Naive thymus-derived CD4-positive, alpha-beta T cell (primary cell): ENCODE data around the gene PFDN6. TPM values are rescaled to one million over a fixed set of nuclear protein-coding genes. Genes with fewer than 3 reads are reported as not detected.

Source experiments
- ATAC-seq: fragments of 150-1000 bp; cut with Tn5 transposase; 2 replicates; pipeline ENCODE4 v1.10.0; 2021; ENCODE audit warnings: mild to moderate bottlenecking, moderate library complexity
- CTCF ChIA-PET: fragments of 350-600 bp; sonication (Branson Sonifier 250); formaldehyde crosslinking; loops from one replicate; lab custom pipeline; 2021; ENCODE audit warnings: antibody characterized with exemption; lab: Charles Lee
- POLR2A ChIA-PET: fragments of 350-600 bp; sonication (Branson Sonifier 250); formaldehyde crosslinking; loops from one replicate; lab custom pipeline; 2021; ENCODE audit warnings: antibody characterized with exemption, inconsistent platforms; lab: Charles Lee
- DNase-seq, 9 donors: peaks; one replicate each; pipeline versions ENCODE4 v3.0.0 to v3.0.0-alpha.2; 2020 to 2022; ENCODE audit warnings: mixed read lengths in 1 of 9
- H3K27ac ChIP-seq: one replicate; pipeline ENCODE4 v1.7.0; 2013; ENCODE audit warnings: mild to moderate bottlenecking, low read depth, low read length, moderate library complexity
- H3K27me3 ChIP-seq, 2 donors: one replicate each; pipeline ENCODE4 v1.7.0; 2013; ENCODE audit warnings: low read length in 2 of 2, mild to moderate bottlenecking in 2 of 2, moderate library complexity in 2 of 2; ENCODE audit not compliant: control insufficient read depth in 2 of 2, insufficient read depth in 2 of 2
- H3K36me3 ChIP-seq, 3 experiments: 1 replicate in 2 of 3; 2 replicates in 1 of 3; pipeline ENCODE4 v1.7.0; 2013; ENCODE audit warnings: low read length in 3 of 3, mild to moderate bottlenecking in 3 of 3, moderate library complexity in 1 of 3; ENCODE audit not compliant: insufficient read depth in 3 of 3, control insufficient read depth in 2 of 3
- H3K4me1 ChIP-seq, 2 donors: one replicate each; pipeline ENCODE4 v1.7.0; 2013; ENCODE audit warnings: low read length in 2 of 2, mild to moderate bottlenecking in 2 of 2, moderate library complexity in 1 of 2; ENCODE audit not compliant: control insufficient read depth in 2 of 2, insufficient read depth in 2 of 2
- H3K4me3 ChIP-seq: 2 replicates; pipeline ENCODE4 v1.7.0; 2013; ENCODE audit warnings: mild to moderate bottlenecking, low read length
- H3K9me3 ChIP-seq, 3 experiments: 1 replicate in 2 of 3; 2 replicates in 1 of 3; pipeline ENCODE4 v1.7.0; 2013; ENCODE audit warnings: low read length in 3 of 3; ENCODE audit not compliant: control insufficient read depth in 2 of 3
- H3K27ac Mint-ChIP-seq, 9 donors: one replicate each; pipeline ENCODE4 v1.8.0; 2020 to 2022; ENCODE audit warnings: mixed read lengths in 9 of 9, mild to moderate bottlenecking in 8 of 9, moderate library complexity in 5 of 9, inconsistent platforms in 2 of 9
- H3K27me3 Mint-ChIP-seq, 5 donors: one replicate each; pipeline ENCODE4 v1.8.0; 2021 to 2022; ENCODE audit warnings: mixed read lengths in 5 of 5, mild to moderate bottlenecking in 1 of 5
- H3K36me3 Mint-ChIP-seq, 5 donors: one replicate each; pipeline ENCODE4 v1.8.0; 2020 to 2022; ENCODE audit warnings: mixed read lengths in 5 of 5, mild to moderate bottlenecking in 3 of 5, inconsistent platforms in 1 of 5
- H3K4me1 Mint-ChIP-seq, 7 donors: one replicate each; pipeline ENCODE4 v1.8.0; 2020 to 2022; ENCODE audit warnings: mixed read lengths in 7 of 7, mild to moderate bottlenecking in 3 of 7, inconsistent platforms in 1 of 7
- H3K4me3 Mint-ChIP-seq, 10 donors: one replicate each; pipeline ENCODE4 v1.8.0; 2020 to 2022; ENCODE audit warnings: mild to moderate bottlenecking in 10 of 10, mixed read lengths in 10 of 10, moderate library complexity in 6 of 10, inconsistent platforms in 2 of 10
- H3K9me3 Mint-ChIP-seq, 11 donors: one replicate each; pipeline ENCODE4 v1.8.0; 2020 to 2022; ENCODE audit warnings: mixed read lengths in 11 of 11, mild to moderate bottlenecking in 4 of 11, inconsistent platforms in 1 of 11, moderate library complexity in 1 of 11
- intact Hi-C, 2 donors: fragments of 100-400 bp; cut with micrococcal nuclease; formaldehyde crosslinking; loops; one replicate each; pipeline ENCODE4 v1.15.1; 2023
- microRNA-seq: library from miRNA; unstranded; fragments of <30 nt; microRNA quantifications from one replicate; pipeline ENCODE4 v1.2.0, GENCODE V29; 2022; ENCODE audit warnings: borderline microRNAs expressed
- polyA plus RNA-seq, 2 donors: library from polyadenylated mRNA; unstranded; fragments of 300-500 nt; fragmentation: Illumina TruSeq; gene quantifications; one replicate each; pipeline ENCODE4 v1.2.3, GENCODE V29; 2021
- total RNA-seq, 6 experiments: library from RNA in 5 of 6; stranded (reverse) in 5 of 6; gene quantifications; 1 replicate in 5 of 6; 2 replicates in 1 of 6; pipeline ENCODE4 v1.2.3 and lab custom pipeline; 2021 to 2026

Gene PFDN6
- total and polyA plus RNA-seq, 7 experiments from 2014 or later, result 14.6 to 73.2 (median 35.5) TPM

DNA sequence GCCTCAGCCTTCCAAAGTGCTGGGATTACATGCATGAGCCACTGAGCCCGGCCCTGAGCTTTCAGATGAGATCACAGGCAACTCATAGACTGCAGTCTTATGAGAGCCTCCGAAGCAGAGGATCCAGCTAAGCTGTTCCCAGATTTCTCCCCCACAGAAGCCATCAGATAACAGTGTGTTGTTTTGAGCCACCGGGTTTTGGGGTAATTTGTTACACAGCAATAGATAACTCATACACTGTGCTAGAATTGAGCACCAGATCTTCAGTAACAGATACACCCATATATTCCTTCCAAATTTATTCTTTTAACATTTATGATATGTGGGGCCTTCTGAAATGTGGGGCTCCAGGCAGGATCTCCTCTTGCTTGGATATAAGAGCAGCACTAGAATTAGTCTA lies 47.1 kb downstream of the PFDN6 start:
- Histone ChIP-seq H3K4me1 (no peaks in the 10 kb centered on the region), H3K36me3 (no peaks in the 10 kb centered on the region), H3K4me3 (no peak overlapping the region), H3K27me3 (no peaks in the 10 kb centered on the region), H3K27ac (no peak overlapping the region), H3K9me3 (no peaks in the 10 kb centered on the region)
- Mint-ChIP-seq H3K9me3 (no peaks in the 10 kb centered on the region), H3K27me3 (peaks cover 0 to 1% (median 0%) of the 10 kb centered on the region in 5 donors), H3K27ac (peak overlapping the region in 1 of 9 donors; percentile 54), H3K4me3 (no peak overlapping the region), H3K4me1 (peaks cover 7 to 36% (median 16%) of the 10 kb centered on the region in 7 donors), H3K36me3 (peaks cover 0 to 2% (median 0%) of the 10 kb centered on the region in 5 donors)
- intact Hi-C loops, result no loop called here
- CTCF ChIA-PET, result no interaction called here
- POLR2A ChIA-PET, result interaction anchor here (0.9 to 1.1 kb wide), 3 partner anchors 18 to 65 kb away, joined by 3 to 4 read pairs (median 4); partner anchors contain the start of genes RPS18 and VPS52
- ATAC-seq, result no peak
- no peak for DNase-seq

DNA sequence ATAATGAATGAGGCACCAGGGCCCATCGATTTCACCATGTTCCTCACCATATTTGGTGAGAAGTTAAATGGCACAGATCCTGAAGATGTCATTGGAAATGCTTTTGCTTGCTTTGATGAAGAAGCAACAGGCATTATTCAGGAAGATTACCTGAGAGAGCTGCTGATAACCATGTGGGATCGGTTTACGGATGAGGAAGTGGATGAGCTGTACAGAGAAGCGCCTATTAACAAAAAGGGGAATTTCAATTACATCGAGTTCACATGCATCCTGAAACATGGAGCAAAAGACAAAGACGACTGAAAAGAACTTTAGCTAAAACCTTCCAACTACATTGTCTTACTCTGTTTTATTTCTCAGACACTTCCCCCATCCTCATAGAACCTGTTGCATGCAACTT lies 49.8 kb downstream of the PFDN6 start:
- CTCF ChIA-PET, result no interaction called here
- Histone ChIP-seq H3K4me3 (no peak overlapping the region), H3K27me3 (no peaks in the 10 kb centered on the region), H3K9me3 (no peaks in the 10 kb centered on the region), H3K4me1 (peaks cover 14 to 21% of the 10 kb centered on the region in 2 donors), H3K36me3 (no peaks in the 10 kb centered on the region), H3K27ac (no peak overlapping the region)
- peaks cover 0 to 1% (median 0%) of the 10 kb centered on the region in 5 donors for H3K27me3 Mint-ChIP-seq
- H3K4me3 Mint-ChIP-seq, result no peak overlapping the region
- no peak for ATAC-seq
- POLR2A ChIA-PET, result no interaction called here
- peaks cover 0 to 2% (median 0%) of the 10 kb centered on the region in 5 donors for H3K36me3 Mint-ChIP-seq
- H3K4me1 Mint-ChIP-seq, result peaks cover 14 to 41% (median 17%) of the 10 kb centered on the region in 7 donors
- intact Hi-C loops, result no loop called here
- no peak for DNase-seq
- H3K9me3 Mint-ChIP-seq, result peaks cover 0 to 2% (median 0%) of the 10 kb centered on the region in 11 donors
- peak overlapping the region in 2 of 9 donors; percentile 28 to 51 for H3K27ac Mint-ChIP-seq

Small RNA genes lying within 50 kb of the gene (microRNA-seq; reads per million reads assigned to microRNA genes)
- gene MIR6834 (not detected), gene MIR6873 (not detected)

Other genes with a start within 250 kb of the PFDN6 start
- gene HLA-DPA1, start 216.0 kb upstream of the PFDN6 start, total RNA-seq, result 100 to 1,000 TPM in 2 of 5 experiments, 10 to 100 TPM in 3; 20.2 to 295 (median 45.6) TPM
- gene HLA-DPA1, start 216.0 kb upstream of the PFDN6 start, polyA plus RNA-seq, result 10 to 100 TPM; 21.1 to 67.0 TPM
- gene HLA-DPB1, start 213.6 kb upstream of the PFDN6 start, total RNA-seq, result 100 to 1,000 TPM in 1 of 5 experiments, 10 to 100 TPM in 4; 13.7 to 308 (median 43.3) TPM
- gene HLA-DPB1, start 213.6 kb upstream of the PFDN6 start, polyA plus RNA-seq, result 10 to 100 TPM; 24.9 to 87.6 TPM
- 1 to 10 TPM in 3 of 5 experiments, under 1 TPM in 2; 0.51 to 3.5 (median 2.5) TPM for gene COL11A2, start 97.1 kb upstream of the PFDN6 start, total RNA-seq
- under 1 TPM in 1 of 2 donors, not detected in 1; 0.26 TPM for gene COL11A2, start 97.1 kb upstream of the PFDN6 start, polyA plus RNA-seq
- 100 to 1,000 TPM in 1 of 5 experiments, 10 to 100 TPM in 4; 50.3 to 103 (median 76.2) TPM for gene RXRB, start 88.9 kb upstream of the PFDN6 start, total RNA-seq
- gene RXRB, start 88.9 kb upstream of the PFDN6 start, polyA plus RNA-seq, result 1 to 10 TPM; 7.6 to 9.4 TPM
- 10 to 100 TPM; 19.1 to 51.9 (median 27.9) TPM for gene SLC39A7, start 88.7 kb upstream of the PFDN6 start, total RNA-seq
- gene SLC39A7, start 88.7 kb upstream of the PFDN6 start, polyA plus RNA-seq, result 10 to 100 TPM; 23.3 to 24.8 TPM
- 10 to 100 TPM in 4 of 5 experiments, 1 to 10 TPM in 1; 9.7 to 19.5 (median 10.7) TPM for gene HSD17B8, start 84.9 kb upstream of the PFDN6 start, total RNA-seq
- 10 to 100 TPM; 62.6 to 67.0 TPM for gene HSD17B8, start 84.9 kb upstream of the PFDN6 start, polyA plus RNA-seq
- gene RING1, start 81.1 kb upstream of the PFDN6 start, total RNA-seq, result 10 to 100 TPM; 36.2 to 47.2 (median 44.5) TPM
- 10 to 100 TPM in 1 of 2 donors, 1 to 10 TPM in 1; 9.5 to 10.4 TPM for gene RING1, start 81.1 kb upstream of the PFDN6 start, polyA plus RNA-seq
- 100 to 1,000 TPM in 2 of 5 experiments, 10 to 100 TPM in 3; 74.3 to 110 (median 90.5) TPM for gene VPS52, start 17.7 kb upstream of the PFDN6 start, total RNA-seq
- gene VPS52, start 17.7 kb upstream of the PFDN6 start, polyA plus RNA-seq, result 10 to 100 TPM; 15.5 to 26.8 TPM
- gene RPS18, start 17.5 kb upstream of the PFDN6 start, total RNA-seq, result 1,000 to 10,000 TPM; 2,454 to 4,896 (median 3,431) TPM
- gene RPS18, start 17.5 kb upstream of the PFDN6 start, polyA plus RNA-seq, result over 10,000 TPM in 1 of 2 donors, 1,000 to 10,000 TPM in 1; 8,513 to 10,735 TPM
- 10 to 100 TPM; 12.9 to 48.0 (median 18.2) TPM for gene B3GALT4, start 12.5 kb upstream of the PFDN6 start, total RNA-seq
- gene B3GALT4, start 12.5 kb upstream of the PFDN6 start, polyA plus RNA-seq, result 10 to 100 TPM; 18.9 to 27.3 TPM
- 10 to 100 TPM; 25.3 to 62.7 (median 52.7) TPM for gene WDR46, start 362 bp upstream of the PFDN6 start, total RNA-seq
- gene WDR46, start 362 bp upstream of the PFDN6 start, polyA plus RNA-seq, result 10 to 100 TPM; 55.2 to 82.9 TPM
- 10 to 100 TPM; 45.7 to 76.8 (median 67.4) TPM for gene RGL2, start 9.3 kb downstream of the PFDN6 start, total RNA-seq
- 10 to 100 TPM in 1 of 2 donors, 1 to 10 TPM in 1; 4.1 to 11.5 TPM for gene RGL2, start 9.3 kb downstream of the PFDN6 start, polyA plus RNA-seq
- 100 to 1,000 TPM; 196 to 386 (median 240) TPM for gene TAPBP, start 24.5 kb downstream of the PFDN6 start, total RNA-seq
- 100 to 1,000 TPM; 296 to 334 TPM for gene TAPBP, start 24.5 kb downstream of the PFDN6 start, polyA plus RNA-seq
- gene ZBTB22, start 28.1 kb downstream of the PFDN6 start, total RNA-seq, result 10 to 100 TPM; 15.5 to 30.1 (median 20.5) TPM
- 10 to 100 TPM; 15.6 TPM for gene ZBTB22, start 28.1 kb downstream of the PFDN6 start, polyA plus RNA-seq
- gene DAXX, start 33.4 kb downstream of the PFDN6 start, total RNA-seq, result 10 to 100 TPM; 36.4 to 81.6 (median 79.6) TPM
- 100 to 1,000 TPM in 1 of 2 donors, 10 to 100 TPM in 1; 69.4 to 133 TPM for gene DAXX, start 33.4 kb downstream of the PFDN6 start, polyA plus RNA-seq
- gene KIFC1, start 102.2 kb downstream of the PFDN6 start, total RNA-seq, result 10 to 100 TPM in 1 of 5 experiments, 1 to 10 TPM in 3, under 1 TPM in 1; 0.65 to 87.9 (median 1.6) TPM
- gene KIFC1, start 102.2 kb downstream of the PFDN6 start, polyA plus RNA-seq, result under 1 TPM; 0.18 to 0.92 TPM
- 100 to 1,000 TPM in 4 of 5 experiments, 10 to 100 TPM in 1; 37.8 to 356 (median 235) TPM for gene PHF1, start 121.4 kb downstream of the PFDN6 start, total RNA-seq
- gene PHF1, start 121.4 kb downstream of the PFDN6 start, polyA plus RNA-seq, result 10 to 100 TPM; 58.6 to 88.3 TPM
- gene CUTA, start 128.5 kb downstream of the PFDN6 start, total RNA-seq, result 100 to 1,000 TPM; 148 to 235 (median 158) TPM
- gene CUTA, start 128.5 kb downstream of the PFDN6 start, polyA plus RNA-seq, result 100 to 1,000 TPM; 389 to 466 TPM
- 10 to 100 TPM; 35.5 to 94.1 (median 57.9) TPM for gene SYNGAP1, start 130.5 kb downstream of the PFDN6 start, total RNA-seq
- gene SYNGAP1, start 130.5 kb downstream of the PFDN6 start, polyA plus RNA-seq, result 1 to 10 TPM in 1 of 2 donors, under 1 TPM in 1; 0.48 to 2.3 TPM
- 10 to 100 TPM in 1 of 5 experiments, 1 to 10 TPM in 4; 3.3 to 14.0 (median 9.8) TPM for gene ZBTB9, start 165.0 kb downstream of the PFDN6 start, total RNA-seq
- 10 to 100 TPM in 1 of 2 donors, 1 to 10 TPM in 1; 6.9 to 15.2 TPM for gene ZBTB9, start 165.0 kb downstream of the PFDN6 start, polyA plus RNA-seq